GM19455 (cell line): ENCODE results near the gene COL7A1.

Experiments
- ATAC-seq: cut with Tn5 transposase; IDR thresholded peaks from one replicate; pipeline ENCODE4 v1.9.1; 2021; ENCODE audit not compliant: unreplicated experiment

Gene COL7A1

GRCh38 chr3:48595075-48595525 lies at the start of gene COL7A1:
Gene COL7A1 (minus strand): TSS chr3:48595329. CDS start chr3:48595159, 170 bp downstream.
- no peak for ATAC-seq

GRCh38 chr3:48642605-48643004 lies 47.5 kb upstream of the COL7A1 start:
- ATAC-seq = no peak

GRCh38 chr3:48641396-48641795 lies 46.3 kb upstream of the COL7A1 start:
- ATAC-seq = no peak

- ATAC-seq = no peak
Observed at GRCh38 chr3:48639944-48640606, 44.9 kb upstream of the COL7A1 start.

- ATAC-seq = no peak
Observed at GRCh38 chr3:48637305-48637704, 42.2 kb upstream of the COL7A1 start.

GRCh38 chr3:48636149-48636655 lies 41.1 kb upstream of the COL7A1 start:
- no peak for ATAC-seq

GRCh38 chr3:48635222-48636021 lies 40.3 kb upstream of the COL7A1 start, which contains the start of gene SLC26A6:
Gene SLC26A6 (minus strand): TSS chr3:48635461. CDS start chr3:48635393, 68 bp downstream.
- peak; percentile 92 for ATAC-seq

GRCh38 chr3:48634661-48635221 lies 39.6 kb upstream of the COL7A1 start:
- peak; percentile 37 for ATAC-seq

- ATAC-seq = no peak
Observed at GRCh38 chr3:48633743-48634142, 38.6 kb upstream of the COL7A1 start.

- ATAC-seq = no peak
Observed at GRCh38 chr3:48633256-48633655, 38.1 kb upstream of the COL7A1 start.

GRCh38 chr3:48631516-48632448 lies 36.7 kb upstream of the COL7A1 start:
- no peak for ATAC-seq

- no peak for ATAC-seq
Observed at GRCh38 chr3:48630833-48631232, 35.7 kb upstream of the COL7A1 start.

GRCh38 chr3:48630407-48630806 lies 35.3 kb upstream of the COL7A1 start:
- ATAC-seq = no peak

- ATAC-seq = no peak
Observed at GRCh38 chr3:48629894-48630293, 34.8 kb upstream of the COL7A1 start.

GRCh38 chr3:48628277-48629017 lies 33.3 kb upstream of the COL7A1 start:
- no peak for ATAC-seq

- no peak for ATAC-seq
Observed at GRCh38 chr3:48625600-48625999, 30.5 kb upstream of the COL7A1 start.

GRCh38 chr3:48624767-48625166 lies 29.6 kb upstream of the COL7A1 start:
- ATAC-seq = no peak

- ATAC-seq = no peak
Observed at GRCh38 chr3:48623851-48624547, 28.9 kb upstream of the COL7A1 start.

GRCh38 chr3:48621461-48621869 lies 26.3 kb upstream of the COL7A1 start, which contains the start of gene TMEM89:
Gene TMEM89 (minus strand): TSS chr3:48621769. CDS start chr3:48621756, 13 bp downstream.
- ATAC-seq = no peak
